Heart right ventricle (tissue), 16 donors: Measurements from ENCODE around the gene GAD1. TPM values are rescaled to one million over a fixed set of nuclear protein-coding genes. Genes with fewer than 3 reads are reported as not detected.

Experiments
- ATAC-seq, 8 donors: fragments of 200-7000 bp; cut with Tn5 transposase; one replicate each; pipeline ENCODE4 v1.9.1; 2020; ENCODE audit warnings: mild to moderate bottlenecking in 8 of 8, moderate library complexity in 8 of 8, moderate number of reproducible peaks in 1 of 8
- DNase-seq, 2 donors: peaks; one replicate each; pipeline ENCODE4 v3.0.0-alpha.2; 2020
- H3K27ac ChIP-seq, 10 donors: fragments of 200-600 bp; sonication (generic) in 2 of 10; one replicate each; pipeline versions ENCODE4 v1.5.0 to v1.8.0; 2020 to 2022; ENCODE audit warnings: mild to moderate bottlenecking in 3 of 10
- H3K27me3 ChIP-seq, 7 donors: fragments of 200-600 bp; one replicate each; pipeline ENCODE4 v1.8.0; 2021 to 2022; ENCODE audit warnings: mild to moderate bottlenecking in 2 of 7
- H3K36me3 ChIP-seq, 9 donors: fragments of 200-600 bp; sonication (generic) in 1 of 9; one replicate each; pipeline versions ENCODE4 v1.5.0 to v1.8.0; 2020 to 2022; ENCODE audit warnings: mild to moderate bottlenecking in 2 of 9
- H3K4me1 ChIP-seq, 9 donors: fragments of 200-600 bp; sonication (generic) in 1 of 9; one replicate each; pipeline versions ENCODE4 v1.5.0 to v1.8.0; 2020 to 2022; ENCODE audit warnings: mild to moderate bottlenecking in 4 of 9
- H3K4me3 ChIP-seq, 10 donors: fragments of 200-600 bp; sonication (generic) in 2 of 10; one replicate each; pipeline versions ENCODE4 v1.5.0 to v1.8.0; 2020 to 2022; ENCODE audit warnings: mild to moderate bottlenecking in 7 of 10, moderate library complexity in 2 of 10
- H3K9me3 ChIP-seq, 11 donors: fragments of 200-600 bp in 10 of 11; sonication (generic) in 2 of 11; one replicate each; pipeline versions ENCODE4 v1.5.0 to v1.8.0; 2013 to 2022; ENCODE audit warnings: mild to moderate bottlenecking in 2 of 11, control low read depth in 1 of 11, moderate library complexity in 1 of 11
- whole genome bisulfite sequencing, 2 donors: extraction: QIAGEN DNeasy Blood & Tissue Kit; methylation state at CpG; one replicate each; pipeline ENCODE4 v1.1.7; 2013; ENCODE audit warnings: inconsistent platforms in 1 of 2; 5-methylcytosine and 5-hydroxymethylcytosine counted together
- intact Hi-C, 10 donors: fragments of 100-400 bp; cut with DNase I; formaldehyde crosslinking; loops; one replicate each; pipeline versions ENCODE4 v1.11.1 to v1.14.2; 2022
- polyA plus RNA-seq, 2 donors: library from polyadenylated mRNA; stranded (reverse); fragments of 200-250 nt; gene quantifications; one replicate each; pipeline ENCODE4 v1.2.3, GENCODE V29; 2013
- total RNA-seq, 10 donors: library from RNA; stranded (reverse); fragmentation: NEBNext Ultra II Directional in 3 of 10; extraction: Animal tissue kit (Norgen Biotek cat#: 25700) in 3 of 10; gene quantifications; one replicate each; pipeline versions ENCODE4 v1.2.1 to v1.2.4, GENCODE V29; 2021 to 2023
- TF ChIP-seq, protein P1 (sequence below), 9 donors: fragments of 200-600 bp; sonication (generic) in 2 of 9; IDR thresholded peaks; one replicate each; pipeline versions ENCODE4 v1.5.0 to v1.8.0; 2021 to 2022; ENCODE audit warnings: antibody characterized with exemption in 9 of 9, mild to moderate bottlenecking in 5 of 9, moderate library complexity in 1 of 9
- donor health status: Arrhythmogenic right ventricular cardiomyopathy.
- donor health status: ischemic (EF 13 %, LVEDD 7.1; RV severe dilation, severe dysfunction).
- donor health status: healthy with polysubstance abuse.
- donor health status: DM: no; HTN: yes; CAD: no.
- donor health status: DM: no; HTN: no; CAD: no.
- donor health status: ischemic (EF 25% LVEDD 6.9; RV normal size, moderate dysfunction).
- donor health status: ischemic (EF 25% LVEDD 5.7; RV mildly dilated, moderate dysfunction).
- donor health status: healthy.
- donor health status: DM: yes; HTN: yes; CAD: no.
- donor health status: Ischemic cardiomyopathy.
- donor health status: ischemic (EF 35%, LVEDD 5.7; RV mildly dilated, moderate dysfunction).
- donor health status: nonischemic (EF 11% LVEDD 7.7; RV severe dilation, severe dysfunction).
- donor health status: DM: yes; HTN: yes; CAD: no.
- donor health status: PGD.
- donor health status: ischemic (EF 29% LVEDD 5.4; RV normal size, mild dysfunction).
- donor health status: nonischemic (EF 23%, LVEDD 6.1; RV moderate dilation, normal function).

GAD1 gene
- total and polyA plus RNA-seq, 12 donors, result 0.03 to 0.15 (median 0.13) TPM; not detected in 9

DNA sequence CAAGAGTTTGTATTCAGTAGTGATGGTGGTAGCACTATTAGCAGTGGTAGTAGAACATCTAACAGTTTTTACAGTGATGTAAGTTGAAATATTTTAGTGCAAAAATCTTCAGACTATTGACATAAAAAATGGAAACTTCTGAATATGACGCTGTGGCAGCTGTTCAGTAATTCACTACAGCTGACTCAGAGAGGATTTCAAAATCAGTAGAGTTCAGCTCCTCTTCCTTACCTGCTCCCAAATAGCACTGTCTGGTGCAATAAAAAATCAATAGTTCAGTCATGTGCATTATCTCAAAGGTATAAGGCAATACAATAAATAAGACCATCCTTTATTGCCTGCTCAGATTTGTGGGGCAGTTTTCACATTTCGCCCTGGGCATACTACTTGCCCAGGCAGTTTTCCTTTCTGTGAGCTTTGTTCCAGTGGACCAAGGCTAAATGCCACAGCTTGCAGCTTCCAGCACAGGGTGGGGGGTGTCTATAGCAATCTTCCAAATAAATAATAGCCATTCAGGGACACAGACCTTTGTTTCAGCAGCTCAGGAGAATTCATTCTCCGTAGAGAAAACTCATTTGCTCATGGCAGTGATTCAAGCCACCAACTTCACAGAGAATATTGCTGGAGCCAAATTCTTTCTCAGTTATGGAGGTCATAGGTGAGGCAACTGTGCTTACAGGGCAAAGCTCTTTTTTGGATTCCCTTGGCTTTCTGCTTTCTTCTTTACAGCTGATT, 78.5 kb downstream of the GAD1 start:
- DNase-seq, result no peak
- TF ChIP-seq, protein P1, sequence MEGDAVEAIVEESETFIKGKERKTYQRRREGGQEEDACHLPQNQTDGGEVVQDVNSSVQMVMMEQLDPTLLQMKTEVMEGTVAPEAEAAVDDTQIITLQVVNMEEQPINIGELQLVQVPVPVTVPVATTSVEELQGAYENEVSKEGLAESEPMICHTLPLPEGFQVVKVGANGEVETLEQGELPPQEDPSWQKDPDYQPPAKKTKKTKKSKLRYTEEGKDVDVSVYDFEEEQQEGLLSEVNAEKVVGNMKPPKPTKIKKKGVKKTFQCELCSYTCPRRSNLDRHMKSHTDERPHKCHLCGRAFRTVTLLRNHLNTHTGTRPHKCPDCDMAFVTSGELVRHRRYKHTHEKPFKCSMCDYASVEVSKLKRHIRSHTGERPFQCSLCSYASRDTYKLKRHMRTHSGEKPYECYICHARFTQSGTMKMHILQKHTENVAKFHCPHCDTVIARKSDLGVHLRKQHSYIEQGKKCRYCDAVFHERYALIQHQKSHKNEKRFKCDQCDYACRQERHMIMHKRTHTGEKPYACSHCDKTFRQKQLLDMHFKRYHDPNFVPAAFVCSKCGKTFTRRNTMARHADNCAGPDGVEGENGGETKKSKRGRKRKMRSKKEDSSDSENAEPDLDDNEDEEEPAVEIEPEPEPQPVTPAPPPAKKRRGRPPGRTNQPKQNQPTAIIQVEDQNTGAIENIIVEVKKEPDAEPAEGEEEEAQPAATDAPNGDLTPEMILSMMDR (IDR thresholded peaks at IDR 0.05), result no peak

DNA sequence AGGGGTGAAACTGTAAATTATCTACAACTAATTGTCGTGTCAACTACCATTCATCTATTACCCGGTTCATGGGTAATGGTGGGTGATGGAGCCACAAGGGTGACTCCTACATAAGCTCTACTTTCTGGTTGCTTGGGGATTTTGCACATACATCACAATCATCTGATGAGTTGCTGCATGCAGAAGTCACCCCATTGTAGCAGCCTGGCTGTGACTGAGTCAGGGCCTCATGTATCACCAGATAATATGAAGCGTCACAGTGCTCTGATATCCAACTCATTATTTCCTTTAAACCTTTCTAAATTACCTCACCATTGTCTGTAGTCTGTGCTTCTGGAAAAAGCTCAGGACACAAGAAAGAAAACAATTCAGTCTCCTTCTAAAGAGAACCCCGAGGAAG, 79.9 kb downstream of the GAD1 start:
- Histone ChIP-seq H3K27me3 (no peaks in the 10 kb centered on the region), H3K9me3 (no peaks in the 10 kb centered on the region), H3K36me3 (no peaks in the 10 kb centered on the region), H3K4me3 (no peak overlapping the region), H3K27ac (no peak overlapping the region), H3K4me1 (peaks cover 0 to 3% (median 0%) of the 10 kb centered on the region in 9 donors)
- TF ChIP-seq, protein P1 (IDR thresholded peaks at IDR 0.05), result no peak
- intact Hi-C loops, result no loop called here
- no peak for ATAC-seq
- 68 to 86% methylated on average over 4 of the region's 4 CpGs for WGBS, 2 donors
- no peak for DNase-seq

More for the DNA sequence above, 78.5 kb downstream of the GAD1 start:
- Histone ChIP-seq H3K4me3 (no peak overlapping the region), H3K27ac (no peak overlapping the region), H3K9me3 (no peaks in the 10 kb centered on the region), H3K27me3 (no peaks in the 10 kb centered on the region), H3K4me1 (peaks cover 0 to 3% (median 0%) of the 10 kb centered on the region in 9 donors), H3K36me3 (no peaks in the 10 kb centered on the region)
- no peak for ATAC-seq
- WGBS, 2 donors, result 58 to 67% methylated on average over 3 of the region's 3 CpGs
- intact Hi-C loops, result no loop called here

GRCh38 chr2:170897108-170897507, 80.4 kb downstream of the GAD1 start:
- H3K27ac ChIP-seq, result no peak overlapping the region
- no peak for ATAC-seq
- intact Hi-C loops, result no loop called here
- no peaks in the 10 kb centered on the region for H3K36me3 ChIP-seq
- 89 to 90% methylated on average over 6 of the region's 6 CpGs for WGBS, 2 donors
- H3K9me3 ChIP-seq, result no peaks in the 10 kb centered on the region
- TF ChIP-seq, protein P1 (IDR thresholded peaks at IDR 0.05), result no peak
- no peak overlapping the region for H3K4me3 ChIP-seq
- DNase-seq, result no peak
- H3K4me1 ChIP-seq, result peaks cover 0 to 3% (median 0%) of the 10 kb centered on the region in 9 donors
- H3K27me3 ChIP-seq, result no peaks in the 10 kb centered on the region

DNA sequence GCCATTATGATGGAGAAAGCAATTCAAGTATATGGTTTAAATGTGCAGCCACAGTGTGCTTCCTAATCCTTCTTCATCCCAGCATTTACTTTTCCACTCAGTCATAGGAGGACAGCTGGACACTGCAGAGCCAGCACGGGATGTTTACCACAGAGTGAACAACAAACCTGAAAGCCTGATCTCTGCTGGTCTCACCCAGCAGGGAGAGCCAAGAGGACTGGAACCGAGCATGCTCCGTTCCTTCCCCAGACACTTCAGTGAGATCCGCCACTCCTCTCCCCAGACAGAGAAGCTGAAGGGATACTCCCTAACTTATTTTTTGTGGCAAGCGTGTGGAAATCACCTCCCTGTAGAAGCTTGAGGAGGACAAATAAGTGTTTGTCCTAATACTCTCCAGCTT, 89.2 kb downstream of the GAD1 start:
- no peak overlapping the region for H3K4me3 ChIP-seq
- H3K27me3 ChIP-seq, result peaks cover 0 to 7% (median 0%) of the 10 kb centered on the region in 7 donors
- H3K27ac ChIP-seq, result no peak overlapping the region
- peaks cover 0 to 33% (median 20%) of the 10 kb centered on the region in 11 donors for H3K9me3 ChIP-seq
- DNase-seq, result no peak
- no peaks in the 10 kb centered on the region for H3K36me3 ChIP-seq
- no peak for ATAC-seq
- 34 to 50% methylated on average over 5 of the region's 5 CpGs for WGBS, 2 donors
- H3K4me1 ChIP-seq, result no peaks in the 10 kb centered on the region
- TF ChIP-seq, protein P1 (IDR thresholded peaks at IDR 0.05), result no peak
- intact Hi-C loops, result no loop called here

Other genes starting within 250 kb of the GAD1 start
- under 1 TPM in 8 of 10 donors, not detected in 2; 0.15 to 0.97 (median 0.45) TPM for gene SP5, start 101.5 kb upstream of the GAD1 start, total RNA-seq
- gene SP5, start 101.5 kb upstream of the GAD1 start, polyA plus RNA-seq, result under 1 TPM in 1 of 2 donors, not detected in 1; 0.12 TPM
- 1 to 10 TPM in 7 of 10 donors, under 1 TPM in 3; 0.46 to 2.3 (median 1.5) TPM for gene ERICH2, start 46.5 kb upstream of the GAD1 start, total RNA-seq
- under 1 TPM; 0.45 to 0.66 TPM for gene ERICH2, start 46.5 kb upstream of the GAD1 start, polyA plus RNA-seq
- 10 to 100 TPM; 54.2 to 74.1 (median 62.1) TPM for gene GORASP2, start 112.4 kb downstream of the GAD1 start, total RNA-seq
- 10 to 100 TPM; 15.4 to 56.2 TPM for gene GORASP2, start 112.4 kb downstream of the GAD1 start, polyA plus RNA-seq